A549 (cell line): Measurements from ENCODE around the gene SLC7A8.

ENCODE experiments used
- HOXA7 ChIP-seq: fragments of 250-450 bp; sonication (Bioruptor Pico); IDR thresholded peaks from 2 replicates; pipeline ENCODE4 v1.5.0; 2020; ENCODE audit warnings: mild to moderate bottlenecking, moderate library complexity
- POLR2A ChIP-seq: IDR thresholded peaks from 2 replicates; pipeline ENCODE4 v1.6.1; 2012; ENCODE audit warnings: mild to moderate bottlenecking, low read length

GRCh38 chr14:23143911-23144310 lies 39.5 kb downstream of the SLC7A8 start:
- no peak for TF ChIP-seq HOXA7 (CRISPR knock-in tag)
- no peak for TF ChIP-seq POLR2A
